WTC11 (cell line): ENCODE data around the gene WWOX. TPM values are rescaled to one million over a fixed set of nuclear protein-coding genes. Genes with fewer than 3 reads are reported as not detected.
A peak's percentile ranks its signal among the peaks of the same experiment; 100 is the strongest.

Experiments used
- ARID4B ChIP-seq: sonication (generic); formaldehyde crosslinking; IDR thresholded peaks from 2 replicates; pipeline ENCODE4 v1.8.0; 2023; ENCODE audit warnings: missing genetic modification reagents, mild to moderate bottlenecking, borderline replicate concordance
- ATF1 ChIP-seq: sonication (generic); formaldehyde crosslinking; IDR thresholded peaks from 2 replicates; pipeline ENCODE4 v1.8.1; 2023; ENCODE audit warnings: mild to moderate bottlenecking, moderate library complexity, missing genetic modification reagents
- ATF2 ChIP-seq: sonication (generic); formaldehyde crosslinking; IDR thresholded peaks from 2 replicates; pipeline ENCODE4 v1.8.1; 2022; ENCODE audit warnings: low read depth, missing genetic modification reagents, borderline replicate concordance
- FOXP1 ChIP-seq: sonication (generic); formaldehyde crosslinking; IDR thresholded peaks from 2 replicates; pipeline ENCODE4 v1.8.0; 2022; ENCODE audit warnings: missing genetic modification reagents, mild to moderate bottlenecking, moderate library complexity, borderline replicate concordance
- FOXP4 ChIP-seq: sonication (generic); formaldehyde crosslinking; IDR thresholded peaks from 2 replicates; pipeline ENCODE4 v1.8.0; 2022; ENCODE audit warnings: mild to moderate bottlenecking, missing genetic modification reagents
- GABPB1 ChIP-seq: sonication (generic); formaldehyde crosslinking; IDR thresholded peaks from 2 replicates; pipeline ENCODE4 v1.8.1; 2023; ENCODE audit warnings: mild to moderate bottlenecking, missing genetic modification reagents
- GRHL2 ChIP-seq: fragments of 250-450 bp; sonication (Bioruptor Pico); IDR thresholded peaks from 2 replicates; pipeline ENCODE4 v1.8.0; 2022; ENCODE audit warnings: mild to moderate bottlenecking, moderate library complexity; ENCODE audit not compliant: insufficient replicate concordance, severe bottlenecking
- JAZF1 ChIP-seq: fragments of 250-450 bp; sonication (Bioruptor Pico); IDR thresholded peaks from 2 replicates; pipeline ENCODE4 v1.9.0; 2021; ENCODE audit warnings: moderate library complexity, mild to moderate bottlenecking, inconsistent platforms
- NR1H2 ChIP-seq: sonication (generic); formaldehyde crosslinking; IDR thresholded peaks from 2 replicates; pipeline ENCODE4 v1.9.0; 2021; ENCODE audit warnings: mild to moderate bottlenecking, moderate library complexity, missing genetic modification reagents
- OVOL2 ChIP-seq: fragments of 250-450 bp; sonication (Bioruptor Pico); IDR thresholded peaks from 2 replicates; pipeline ENCODE4 v1.9.0; 2021; ENCODE audit warnings: mild to moderate bottlenecking, borderline replicate concordance
- RELA ChIP-seq: sonication (generic); formaldehyde crosslinking; IDR thresholded peaks from 2 replicates; pipeline ENCODE4 v1.8.1; 2022; ENCODE audit warnings: missing genetic modification reagents, mild to moderate bottlenecking, borderline replicate concordance
- SMAD3 ChIP-seq: sonication (generic); formaldehyde crosslinking; IDR thresholded peaks from 2 replicates; pipeline ENCODE4 v1.8.0; 2022; ENCODE audit warnings: missing genetic modification reagents, mild to moderate bottlenecking, borderline replicate concordance
- SOX15 ChIP-seq: fragments of 250-450 bp; sonication (Bioruptor Pico); IDR thresholded peaks from 2 replicates; pipeline ENCODE4 v1.9.0; 2021; ENCODE audit warnings: mild to moderate bottlenecking
- USF1 ChIP-seq: sonication (generic); formaldehyde crosslinking; IDR thresholded peaks from 2 replicates; pipeline ENCODE4 v1.8.0; 2022; ENCODE audit warnings: mild to moderate bottlenecking, missing genetic modification reagents
- ZNF219 ChIP-seq: sonication (generic); formaldehyde crosslinking; IDR thresholded peaks from 2 replicates; pipeline ENCODE4 v1.8.0; 2023; ENCODE audit warnings: missing genetic modification reagents, mild to moderate bottlenecking, borderline replicate concordance
- ZNF281 ChIP-seq: sonication (generic); formaldehyde crosslinking; IDR thresholded peaks from 2 replicates; pipeline ENCODE4 v1.8.0; 2023; ENCODE audit warnings: mild to moderate bottlenecking, missing genetic modification reagents
- ZNF416 ChIP-seq: fragments of 250-450 bp; sonication (Bioruptor Pico); IDR thresholded peaks from 2 replicates; pipeline ENCODE4 v1.9.0; 2021; ENCODE audit warnings: mild to moderate bottlenecking, inconsistent platforms
- total RNA-seq: library from RNA; stranded (reverse); gene quantifications from 3 replicates; pipeline ENCODE4 v1.2.3, GENCODE V29; 2021
- TF ChIP-seq, protein P1 (sequence below): fragments of 250-450 bp; sonication (Bioruptor Pico); IDR thresholded peaks from 2 replicates; pipeline ENCODE4 v1.9.0; 2021; ENCODE audit warnings: mild to moderate bottlenecking, borderline replicate concordance
- TF ChIP-seq, protein P2 (sequence below): fragments of 250-450 bp; sonication (Bioruptor Pico); IDR thresholded peaks from 2 replicates; pipeline ENCODE4 v1.8.0; 2021; ENCODE audit warnings: mild to moderate bottlenecking

Gene WWOX
- total RNA-seq, 1 experiment from 2014 or later = 15.7 TPM

DNA sequence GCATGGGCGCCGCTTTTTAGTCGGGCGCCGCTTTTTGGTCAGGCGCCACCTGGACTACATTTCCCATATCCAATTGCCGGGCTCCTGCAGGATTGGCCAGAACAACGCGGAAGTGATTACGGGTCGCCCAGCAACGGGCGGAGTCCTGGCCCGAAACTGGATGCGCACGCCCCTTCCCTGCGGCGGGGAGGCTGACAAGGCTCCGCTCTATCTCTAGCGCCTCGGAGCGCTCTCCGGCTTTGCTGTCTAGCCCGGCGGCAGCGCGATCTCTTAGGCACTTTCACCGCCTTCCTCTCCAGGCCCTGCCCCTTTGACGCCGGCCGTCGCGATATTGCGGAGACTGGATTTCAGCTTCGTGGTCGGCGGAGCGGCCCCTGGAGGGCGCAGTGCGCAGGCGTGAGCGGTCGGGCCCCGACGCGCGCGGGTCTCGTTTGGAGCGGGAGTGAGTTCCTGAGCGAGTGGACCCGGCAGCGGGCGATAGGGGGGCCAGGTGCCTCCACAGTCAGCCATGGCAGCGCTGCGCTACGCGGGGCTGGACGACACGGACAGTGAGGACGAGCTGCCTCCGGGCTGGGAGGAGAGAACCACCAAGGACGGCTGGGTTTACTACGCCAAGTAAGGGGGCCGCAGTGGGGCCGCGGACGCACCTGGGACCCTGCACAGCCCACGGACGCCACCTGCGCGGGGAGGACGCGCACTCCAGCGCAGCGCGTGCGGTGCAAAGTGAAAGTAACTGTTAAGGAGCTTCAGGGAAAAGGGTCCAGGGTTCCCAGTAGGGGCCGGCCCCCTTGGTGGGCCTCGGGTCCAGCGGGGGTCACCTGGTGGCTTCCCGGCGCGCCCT lies at the start of gene WWOX (continued):
- TF ChIP-seq FOXP4 (CRISPR knock-in tag) = peak; percentile 68; the same call in 1 of the 2 replicates
- no peak for TF ChIP-seq SOX15 (CRISPR knock-in tag)
- TF ChIP-seq GRHL2 (CRISPR knock-in tag) = no peak
- peak; percentile 82 for TF ChIP-seq GABPB1 (CRISPR knock-in tag)
- TF ChIP-seq OVOL2 (CRISPR knock-in tag) = no peak
- no peak for TF ChIP-seq ZNF219 (CRISPR knock-in tag)
- peak; percentile 74; the same call in 1 of the 2 replicates for TF ChIP-seq RELA (CRISPR knock-in tag)
- TF ChIP-seq, protein P1, sequence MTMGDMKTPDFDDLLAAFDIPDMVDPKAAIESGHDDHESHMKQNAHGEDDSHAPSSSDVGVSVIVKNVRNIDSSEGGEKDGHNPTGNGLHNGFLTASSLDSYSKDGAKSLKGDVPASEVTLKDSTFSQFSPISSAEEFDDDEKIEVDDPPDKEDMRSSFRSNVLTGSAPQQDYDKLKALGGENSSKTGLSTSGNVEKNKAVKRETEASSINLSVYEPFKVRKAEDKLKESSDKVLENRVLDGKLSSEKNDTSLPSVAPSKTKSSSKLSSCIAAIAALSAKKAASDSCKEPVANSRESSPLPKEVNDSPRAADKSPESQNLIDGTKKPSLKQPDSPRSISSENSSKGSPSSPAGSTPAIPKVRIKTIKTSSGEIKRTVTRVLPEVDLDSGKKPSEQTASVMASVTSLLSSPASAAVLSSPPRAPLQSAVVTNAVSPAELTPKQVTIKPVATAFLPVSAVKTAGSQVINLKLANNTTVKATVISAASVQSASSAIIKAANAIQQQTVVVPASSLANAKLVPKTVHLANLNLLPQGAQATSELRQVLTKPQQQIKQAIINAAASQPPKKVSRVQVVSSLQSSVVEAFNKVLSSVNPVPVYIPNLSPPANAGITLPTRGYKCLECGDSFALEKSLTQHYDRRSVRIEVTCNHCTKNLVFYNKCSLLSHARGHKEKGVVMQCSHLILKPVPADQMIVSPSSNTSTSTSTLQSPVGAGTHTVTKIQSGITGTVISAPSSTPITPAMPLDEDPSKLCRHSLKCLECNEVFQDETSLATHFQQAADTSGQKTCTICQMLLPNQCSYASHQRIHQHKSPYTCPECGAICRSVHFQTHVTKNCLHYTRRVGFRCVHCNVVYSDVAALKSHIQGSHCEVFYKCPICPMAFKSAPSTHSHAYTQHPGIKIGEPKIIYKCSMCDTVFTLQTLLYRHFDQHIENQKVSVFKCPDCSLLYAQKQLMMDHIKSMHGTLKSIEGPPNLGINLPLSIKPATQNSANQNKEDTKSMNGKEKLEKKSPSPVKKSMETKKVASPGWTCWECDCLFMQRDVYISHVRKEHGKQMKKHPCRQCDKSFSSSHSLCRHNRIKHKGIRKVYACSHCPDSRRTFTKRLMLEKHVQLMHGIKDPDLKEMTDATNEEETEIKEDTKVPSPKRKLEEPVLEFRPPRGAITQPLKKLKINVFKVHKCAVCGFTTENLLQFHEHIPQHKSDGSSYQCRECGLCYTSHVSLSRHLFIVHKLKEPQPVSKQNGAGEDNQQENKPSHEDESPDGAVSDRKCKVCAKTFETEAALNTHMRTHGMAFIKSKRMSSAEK = no peak
- peak; percentile 29; the same call in 1 of the 2 replicates for TF ChIP-seq ZNF416 (CRISPR knock-in tag)
- TF ChIP-seq FOXP1 (CRISPR knock-in tag) = no peak
- TF ChIP-seq ATF2 (CRISPR knock-in tag) = no peak
- TF ChIP-seq ATF1 (CRISPR knock-in tag) = no peak
- no peak for TF ChIP-seq ZNF281 (CRISPR knock-in tag)
- TF ChIP-seq USF1 (CRISPR knock-in tag) = peak; percentile 14; the same call in 1 of the 2 replicates
- no peak for TF ChIP-seq NR1H2 (CRISPR knock-in tag)
- TF ChIP-seq JAZF1 = no peak
- TF ChIP-seq, protein P2, sequence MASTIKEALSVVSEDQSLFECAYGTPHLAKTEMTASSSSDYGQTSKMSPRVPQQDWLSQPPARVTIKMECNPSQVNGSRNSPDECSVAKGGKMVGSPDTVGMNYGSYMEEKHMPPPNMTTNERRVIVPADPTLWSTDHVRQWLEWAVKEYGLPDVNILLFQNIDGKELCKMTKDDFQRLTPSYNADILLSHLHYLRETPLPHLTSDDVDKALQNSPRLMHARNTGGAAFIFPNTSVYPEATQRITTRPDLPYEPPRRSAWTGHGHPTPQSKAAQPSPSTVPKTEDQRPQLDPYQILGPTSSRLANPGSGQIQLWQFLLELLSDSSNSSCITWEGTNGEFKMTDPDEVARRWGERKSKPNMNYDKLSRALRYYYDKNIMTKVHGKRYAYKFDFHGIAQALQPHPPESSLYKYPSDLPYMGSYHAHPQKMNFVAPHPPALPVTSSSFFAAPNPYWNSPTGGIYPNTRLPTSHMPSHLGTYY (CRISPR knock-in tag) = no peak
- no peak for TF ChIP-seq SMAD3 (CRISPR knock-in tag)
- TF ChIP-seq ARID4B = peak; percentile 28; the same call in 1 of the 2 replicates
